CD4-positive, alpha-beta T cell treated with Interleukin-12 subunit alpha and Interleukin-12 subunit beta, for 1 hour (primary cell): ENCODE measurements around the gene C17orf107.
A peak's percentile ranks its signal among the peaks of the same experiment; 100 is the strongest.

Experiments used
- DNase-seq: peaks from one replicate; pipeline ENCODE4 v3.0.0-alpha.2; 2020

Gene C17orf107

GRCh38 chr17:4938069-4938491 lies 38.7 kb downstream of the C17orf107 start:
- DNase-seq: no peak

DNA sequence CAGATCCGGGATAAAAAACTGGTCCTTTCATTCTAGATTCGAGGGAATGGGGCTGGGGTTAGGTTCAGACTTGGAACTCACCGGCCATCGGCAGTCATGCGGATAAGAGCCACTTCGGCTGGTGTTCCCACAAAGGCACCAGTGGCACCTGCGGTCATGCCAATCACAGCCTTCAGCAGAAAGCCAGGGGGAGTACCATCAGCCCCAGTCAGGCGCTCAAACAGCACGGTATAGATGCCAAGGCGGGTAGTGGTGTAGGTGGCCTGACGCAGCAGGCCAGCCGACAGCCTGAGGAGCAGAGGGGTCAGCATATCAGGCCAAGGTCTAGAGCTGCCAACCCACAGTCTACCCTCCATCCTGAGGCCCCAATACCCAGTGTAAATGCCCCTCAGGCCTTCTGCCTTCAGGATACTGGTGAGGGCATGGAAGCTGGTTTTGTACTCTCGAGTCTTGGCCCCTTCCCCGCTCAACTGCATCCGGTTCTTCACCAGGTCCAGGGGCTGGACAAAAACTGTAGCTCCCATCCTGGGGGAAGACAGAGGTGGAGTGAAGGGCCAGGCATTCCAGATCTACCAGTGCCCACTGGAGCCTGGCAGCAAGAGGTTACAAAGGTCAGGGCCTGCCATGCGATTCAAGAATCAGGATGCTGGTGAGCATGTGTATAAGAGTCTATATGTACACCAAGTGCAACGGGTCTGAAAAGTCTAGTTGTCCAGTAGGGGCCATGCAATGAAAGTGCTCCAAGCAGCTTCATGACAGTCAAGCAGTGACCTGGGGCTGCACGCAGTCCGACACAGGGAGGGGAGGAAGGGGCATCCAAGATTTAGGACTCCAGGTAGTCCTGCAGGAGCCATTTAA lies 39.6 kb downstream of the C17orf107 start:
- DNase-seq: no peak

GRCh38 chr17:4939546-4939795 lies 40.1 kb downstream of the C17orf107 start:
- no peak for DNase-seq

- peak; percentile 99 for DNase-seq
These were observed 40.6 kb downstream of the C17orf107 start, which contains the start of the genes RNF167 and SLC25A11 for GRCh38 chr17:4939796-4940554. Gene RNF167, plus strand, starts transcription at chr17:4940268. Its CDS starts 642 bp downstream, at chr17:4940910. Gene SLC25A11, minus strand, starts transcription at chr17:4940046. Its CDS starts 136 bp downstream, at chr17:4939910.

GRCh38 chr17:4940555-4941318 lies 41.4 kb downstream of the C17orf107 start:
- peak; percentile 39 for DNase-seq

DNA sequence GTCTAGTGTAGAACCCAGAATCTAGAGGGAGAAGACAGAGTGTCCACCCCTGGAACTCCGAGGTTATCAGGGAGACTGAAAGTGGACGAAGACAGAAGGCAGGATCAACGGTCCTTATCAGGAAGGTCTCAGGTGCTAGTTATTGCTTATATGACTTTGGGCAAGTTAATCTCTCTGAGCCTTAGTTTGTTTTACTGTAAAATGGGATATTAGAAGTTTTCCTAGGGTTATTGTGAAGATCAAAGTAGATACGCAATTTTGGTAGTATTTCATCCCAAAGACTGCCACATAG lies 41.9 kb downstream of the C17orf107 start:
- no peak for DNase-seq

- no peak for DNase-seq
These were observed 43.6 kb downstream of the C17orf107 start for GRCh38 chr17:4942760-4943508.

DNA sequence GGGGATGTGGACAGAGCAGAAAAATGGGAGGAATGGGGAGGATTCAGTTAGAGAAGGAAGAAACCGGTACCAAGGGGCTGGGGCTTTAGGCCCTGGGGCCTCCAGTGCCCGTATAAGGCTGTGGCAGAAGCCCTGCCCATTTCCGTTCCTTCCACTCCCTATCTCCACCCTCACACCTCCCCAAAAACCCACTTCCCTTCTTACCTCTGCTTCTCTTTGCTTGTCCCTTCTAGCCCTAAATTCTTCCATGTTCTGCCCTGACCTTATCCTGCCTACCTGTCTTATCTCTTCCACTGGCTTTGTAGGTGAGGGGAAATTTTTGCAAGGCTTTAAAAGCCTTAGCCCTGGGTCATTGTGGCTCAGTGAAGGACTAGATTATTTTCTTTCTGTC lies 44.8 kb downstream of the C17orf107 start:
- DNase-seq: peak; percentile 70

- peak; percentile 29 for DNase-seq
These were observed 45.3 kb downstream of the C17orf107 start for GRCh38 chr17:4944554-4945175.

GRCh38 chr17:4945176-4945943 lies 46.0 kb downstream of the C17orf107 start:
- peak; percentile 78 for DNase-seq

- no peak for DNase-seq
These were observed 46.6 kb downstream of the C17orf107 start for GRCh38 chr17:4945944-4946280.

DNA sequence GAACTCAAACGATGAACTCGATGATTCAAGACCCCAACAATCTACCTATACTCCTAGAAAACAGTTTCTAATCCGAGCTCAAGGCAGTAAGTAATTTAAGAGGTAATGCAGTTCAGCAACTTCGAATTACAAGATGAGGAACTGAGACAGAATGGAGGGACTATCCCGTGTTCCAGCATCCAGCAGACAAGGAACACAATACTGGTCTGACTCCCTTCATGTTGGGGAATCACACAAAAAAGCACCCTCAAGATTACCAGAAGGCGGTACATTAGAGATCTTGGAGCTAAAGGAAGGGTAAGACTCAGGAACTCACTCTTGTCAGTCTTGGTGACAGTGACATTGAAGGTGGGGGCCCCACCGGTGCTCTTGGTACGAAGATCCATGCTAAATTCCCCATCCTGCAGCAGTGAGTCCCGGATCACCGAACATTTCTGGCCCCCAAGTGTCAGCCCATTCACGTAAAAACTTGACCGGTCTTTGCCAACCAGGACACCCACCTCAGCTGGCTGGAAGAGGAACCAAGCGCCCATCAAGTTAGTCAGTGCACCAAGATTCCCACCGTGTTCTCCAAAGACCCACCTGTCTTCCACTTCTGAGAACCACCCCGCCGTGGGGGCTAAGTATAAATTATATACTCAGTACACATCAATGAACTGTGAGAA lies 47.1 kb downstream of the C17orf107 start:
- peak; percentile 12 for DNase-seq

DNA sequence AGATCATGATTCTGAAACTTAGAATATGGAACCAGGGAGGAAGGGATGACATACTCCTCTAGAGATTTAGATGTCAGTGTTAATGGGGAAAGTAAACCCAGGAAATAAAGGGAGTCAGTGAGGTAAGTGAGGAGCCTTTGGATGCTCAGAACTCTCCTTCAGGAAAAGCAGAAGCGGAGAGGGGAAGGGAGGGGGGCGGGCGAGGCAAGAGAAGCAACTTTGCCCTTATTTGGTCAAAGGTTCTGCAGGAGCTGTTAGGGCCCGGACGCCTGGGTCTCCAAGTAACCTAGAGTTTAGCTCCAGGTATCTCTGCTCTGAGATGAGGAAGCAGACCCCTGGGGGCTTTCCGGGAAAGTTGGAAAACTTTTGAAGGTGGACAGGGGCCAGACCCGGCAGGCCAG lies 47.7 kb downstream of the C17orf107 start:
- no peak for DNase-seq

- DNase-seq: peak; percentile 74
These were observed 48.3 kb downstream of the C17orf107 start for GRCh38 chr17:4947411-4948165.

GRCh38 chr17:4948166-4948930 lies 49.0 kb downstream of the C17orf107 start, which contains the start of gene PFN1:
Gene PFN1, minus strand, starts transcription at chr17:4948530. Its CDS starts 136 bp downstream, at chr17:4948394.
- peak; percentile 94 for DNase-seq

DNA sequence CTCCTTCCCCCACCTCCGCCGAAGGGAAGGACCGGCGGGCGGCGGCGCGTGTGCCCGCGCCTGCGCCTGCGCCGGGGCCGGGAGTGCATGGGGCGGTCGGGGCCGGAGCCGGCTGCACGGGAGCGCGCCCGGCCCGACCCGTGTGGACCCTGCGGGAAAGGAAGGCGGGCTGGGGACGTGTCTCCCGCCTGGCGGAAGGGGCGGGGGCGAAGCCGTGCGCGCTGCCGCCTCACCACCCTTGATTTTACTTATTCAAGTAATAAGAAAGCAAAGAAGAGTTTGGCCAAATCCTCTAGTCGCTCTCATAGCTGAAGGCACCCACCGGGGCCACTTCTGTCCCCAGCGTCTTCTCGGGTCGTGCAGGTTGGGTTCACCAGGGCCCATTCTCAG lies 49.6 kb downstream of the C17orf107 start:
- peak; percentile 80 for DNase-seq

- peak; percentile 88 for DNase-seq
These were observed 50.2 kb downstream of the C17orf107 start for GRCh38 chr17:4949321-4950074.

DNA sequence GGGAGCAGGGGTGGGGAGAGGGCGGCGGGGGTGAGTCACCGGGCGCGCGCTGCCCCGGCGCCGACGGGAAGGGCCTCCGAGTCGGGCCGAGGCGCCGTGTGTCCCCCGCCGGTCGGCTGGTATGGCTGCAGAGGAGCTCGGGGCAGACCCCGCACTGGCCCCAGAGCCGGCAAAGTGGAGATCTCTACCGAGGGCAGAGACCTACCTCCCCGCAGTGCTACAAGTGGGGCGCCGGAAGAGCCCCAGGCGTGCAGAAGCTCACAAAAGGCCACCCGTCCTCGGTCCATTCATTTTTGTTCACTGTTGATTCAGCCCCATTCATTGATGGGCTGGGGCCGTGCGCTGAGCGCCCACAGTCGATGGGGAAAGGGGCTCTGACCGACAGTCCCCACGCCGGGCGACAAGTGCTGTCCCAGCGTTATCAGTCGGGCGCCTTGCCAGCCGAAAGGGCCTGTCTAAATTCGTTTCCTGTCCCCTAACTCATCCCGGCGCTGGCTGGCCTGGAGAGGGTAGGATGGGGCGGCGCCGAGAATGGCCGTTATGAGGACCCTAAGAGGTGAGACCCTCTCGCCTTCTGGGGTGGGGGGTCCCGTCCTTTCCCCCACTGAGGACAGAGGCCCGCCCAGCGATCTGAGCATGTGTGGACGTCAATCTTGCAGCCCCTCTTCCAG lies 50.9 kb downstream of the C17orf107 start:
- DNase-seq: no peak
